ENCODE results near the gene SAG. TPM values are rescaled to one million over a fixed set of nuclear protein-coding genes. Genes with fewer than 3 reads are reported as not detected.

SAG gene
- total and polyA plus RNA-seq, 4 donors = not detected

DNA sequence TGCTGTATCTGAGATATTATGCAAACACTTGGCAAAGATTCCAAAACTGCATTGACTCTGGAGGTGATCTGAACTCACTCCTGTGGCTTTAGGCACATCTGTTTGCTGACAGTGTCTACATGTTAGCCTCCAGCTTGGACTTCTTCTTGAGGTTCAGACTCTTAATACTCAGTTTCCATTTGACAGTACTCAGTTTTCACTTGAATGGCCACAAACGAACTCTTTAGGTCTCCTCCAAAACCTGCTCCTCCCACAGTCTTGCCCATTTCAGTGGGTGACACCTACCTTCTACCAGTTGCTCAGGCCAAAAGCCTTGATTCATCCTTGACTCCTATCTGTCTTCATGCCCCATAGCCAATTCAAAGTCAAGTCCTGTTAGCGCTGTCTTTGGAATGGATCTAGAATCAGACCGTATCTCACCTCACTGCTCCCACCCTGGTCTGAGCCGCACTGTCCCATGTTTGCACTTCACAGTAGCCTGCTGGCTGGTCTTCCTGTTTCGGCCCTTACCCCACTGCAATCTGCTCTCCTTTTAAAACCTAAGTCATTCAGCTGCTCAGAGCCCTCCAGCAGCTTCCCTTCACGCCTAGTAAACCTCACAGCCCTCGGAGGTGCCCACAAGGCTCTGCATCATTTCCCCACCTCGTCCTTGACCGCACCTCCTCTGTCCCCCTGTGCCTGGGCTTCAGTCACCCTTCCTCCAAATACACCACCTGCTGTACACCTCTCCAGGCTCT is 45.6 kb upstream of the SAG start:
- Histone ChIP-seq H3K36me3 (ENCODE audit: control insufficient read depth in 4 of 4, insufficient read depth in 3 of 4, low read depth in 1 of 4, low read length in 3 of 4) (peaks cover 8 to 75% (median 70%) of the 10 kb centered on the region in 4 donors), H3K9ac (ENCODE audit: low read depth in 1 of 2, low read length in 2 of 2) (no peak overlapping the region), H3K27me3 (ENCODE audit: control insufficient read depth in 4 of 4, insufficient read depth in 4 of 4, low read length in 3 of 4) (no peaks in the 10 kb centered on the region), H3K4me1 (ENCODE audit: control insufficient read depth in 4 of 4, insufficient read depth in 4 of 4, low read length in 3 of 4) (peaks cover 0 to 10% (median 0%) of the 10 kb centered on the region in 4 donors), H3K27ac (ENCODE audit: low read depth in 1 of 2, low read length in 2 of 2) (no peak overlapping the region), H3K9me3 (ENCODE audit: control insufficient read depth in 4 of 4, low read length in 3 of 4) (no peaks in the 10 kb centered on the region), H3K4me3 (ENCODE audit: low read depth in 1 of 3, low read length in 3 of 3) (no peak overlapping the region)
- WGBS = 88% methylated on average over 9 of the region's 9 CpGs
- no peak for DNase-seq (ENCODE audit: low spot score)
- TF ChIP-seq, protein P1, sequence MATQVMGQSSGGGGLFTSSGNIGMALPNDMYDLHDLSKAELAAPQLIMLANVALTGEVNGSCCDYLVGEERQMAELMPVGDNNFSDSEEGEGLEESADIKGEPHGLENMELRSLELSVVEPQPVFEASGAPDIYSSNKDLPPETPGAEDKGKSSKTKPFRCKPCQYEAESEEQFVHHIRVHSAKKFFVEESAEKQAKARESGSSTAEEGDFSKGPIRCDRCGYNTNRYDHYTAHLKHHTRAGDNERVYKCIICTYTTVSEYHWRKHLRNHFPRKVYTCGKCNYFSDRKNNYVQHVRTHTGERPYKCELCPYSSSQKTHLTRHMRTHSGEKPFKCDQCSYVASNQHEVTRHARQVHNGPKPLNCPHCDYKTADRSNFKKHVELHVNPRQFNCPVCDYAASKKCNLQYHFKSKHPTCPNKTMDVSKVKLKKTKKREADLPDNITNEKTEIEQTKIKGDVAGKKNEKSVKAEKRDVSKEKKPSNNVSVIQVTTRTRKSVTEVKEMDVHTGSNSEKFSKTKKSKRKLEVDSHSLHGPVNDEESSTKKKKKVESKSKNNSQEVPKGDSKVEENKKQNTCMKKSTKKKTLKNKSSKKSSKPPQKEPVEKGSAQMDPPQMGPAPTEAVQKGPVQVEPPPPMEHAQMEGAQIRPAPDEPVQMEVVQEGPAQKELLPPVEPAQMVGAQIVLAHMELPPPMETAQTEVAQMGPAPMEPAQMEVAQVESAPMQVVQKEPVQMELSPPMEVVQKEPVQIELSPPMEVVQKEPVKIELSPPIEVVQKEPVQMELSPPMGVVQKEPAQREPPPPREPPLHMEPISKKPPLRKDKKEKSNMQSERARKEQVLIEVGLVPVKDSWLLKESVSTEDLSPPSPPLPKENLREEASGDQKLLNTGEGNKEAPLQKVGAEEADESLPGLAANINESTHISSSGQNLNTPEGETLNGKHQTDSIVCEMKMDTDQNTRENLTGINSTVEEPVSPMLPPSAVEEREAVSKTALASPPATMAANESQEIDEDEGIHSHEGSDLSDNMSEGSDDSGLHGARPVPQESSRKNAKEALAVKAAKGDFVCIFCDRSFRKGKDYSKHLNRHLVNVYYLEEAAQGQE (IDR thresholded peaks at IDR 0.05) = no peak
- no peak for TF ChIP-seq JUND (IDR thresholded peaks at IDR 0.05)
- TF ChIP-seq GABPA (IDR thresholded peaks at IDR 0.05 in 1 of 2, conservative IDR thresholded peaks at IDR 0.05 in 1 of 2) = no peak
- TF ChIP-seq, protein P2, sequence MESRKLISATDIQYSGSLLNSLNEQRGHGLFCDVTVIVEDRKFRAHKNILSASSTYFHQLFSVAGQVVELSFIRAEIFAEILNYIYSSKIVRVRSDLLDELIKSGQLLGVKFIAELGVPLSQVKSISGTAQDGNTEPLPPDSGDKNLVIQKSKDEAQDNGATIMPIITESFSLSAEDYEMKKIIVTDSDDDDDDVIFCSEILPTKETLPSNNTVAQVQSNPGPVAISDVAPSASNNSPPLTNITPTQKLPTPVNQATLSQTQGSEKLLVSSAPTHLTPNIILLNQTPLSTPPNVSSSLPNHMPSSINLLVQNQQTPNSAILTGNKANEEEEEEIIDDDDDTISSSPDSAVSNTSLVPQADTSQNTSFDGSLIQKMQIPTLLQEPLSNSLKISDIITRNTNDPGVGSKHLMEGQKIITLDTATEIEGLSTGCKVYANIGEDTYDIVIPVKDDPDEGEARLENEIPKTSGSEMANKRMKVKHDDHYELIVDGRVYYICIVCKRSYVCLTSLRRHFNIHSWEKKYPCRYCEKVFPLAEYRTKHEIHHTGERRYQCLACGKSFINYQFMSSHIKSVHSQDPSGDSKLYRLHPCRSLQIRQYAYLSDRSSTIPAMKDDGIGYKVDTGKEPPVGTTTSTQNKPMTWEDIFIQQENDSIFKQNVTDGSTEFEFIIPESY (IDR thresholded peaks at IDR 0.05) = no peak
- TF ChIP-seq, protein P3, sequence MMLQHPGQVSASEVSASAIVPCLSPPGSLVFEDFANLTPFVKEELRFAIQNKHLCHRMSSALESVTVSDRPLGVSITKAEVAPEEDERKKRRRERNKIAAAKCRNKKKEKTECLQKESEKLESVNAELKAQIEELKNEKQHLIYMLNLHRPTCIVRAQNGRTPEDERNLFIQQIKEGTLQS (IDR thresholded peaks at IDR 0.05) = no peak
- TF ChIP-seq, protein P4, sequence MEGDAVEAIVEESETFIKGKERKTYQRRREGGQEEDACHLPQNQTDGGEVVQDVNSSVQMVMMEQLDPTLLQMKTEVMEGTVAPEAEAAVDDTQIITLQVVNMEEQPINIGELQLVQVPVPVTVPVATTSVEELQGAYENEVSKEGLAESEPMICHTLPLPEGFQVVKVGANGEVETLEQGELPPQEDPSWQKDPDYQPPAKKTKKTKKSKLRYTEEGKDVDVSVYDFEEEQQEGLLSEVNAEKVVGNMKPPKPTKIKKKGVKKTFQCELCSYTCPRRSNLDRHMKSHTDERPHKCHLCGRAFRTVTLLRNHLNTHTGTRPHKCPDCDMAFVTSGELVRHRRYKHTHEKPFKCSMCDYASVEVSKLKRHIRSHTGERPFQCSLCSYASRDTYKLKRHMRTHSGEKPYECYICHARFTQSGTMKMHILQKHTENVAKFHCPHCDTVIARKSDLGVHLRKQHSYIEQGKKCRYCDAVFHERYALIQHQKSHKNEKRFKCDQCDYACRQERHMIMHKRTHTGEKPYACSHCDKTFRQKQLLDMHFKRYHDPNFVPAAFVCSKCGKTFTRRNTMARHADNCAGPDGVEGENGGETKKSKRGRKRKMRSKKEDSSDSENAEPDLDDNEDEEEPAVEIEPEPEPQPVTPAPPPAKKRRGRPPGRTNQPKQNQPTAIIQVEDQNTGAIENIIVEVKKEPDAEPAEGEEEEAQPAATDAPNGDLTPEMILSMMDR (IDR thresholded peaks at IDR 0.05; ENCODE audit: low read depth, low read length, missing input control) = no peak
- TF ChIP-seq RAD21 (IDR thresholded peaks at IDR 0.05) = no peak
- TF ChIP-seq FOXA2 (IDR thresholded peaks at IDR 0.05) = no peak
- no peak for TF ChIP-seq RXRA (IDR thresholded peaks at IDR 0.05)
- TF ChIP-seq HNF4A (conservative IDR thresholded peaks at IDR 0.05) = no peak
- TF ChIP-seq EGR1 (IDR thresholded peaks at IDR 0.05; ENCODE audit: low read depth in 2 of 2) = no peak
- no peak for TF ChIP-seq NR2F2 (IDR thresholded peaks at IDR 0.05)
- no peak for TF ChIP-seq TAF1 (conservative IDR thresholded peaks at IDR 0.05)
- TF ChIP-seq, protein P5, sequence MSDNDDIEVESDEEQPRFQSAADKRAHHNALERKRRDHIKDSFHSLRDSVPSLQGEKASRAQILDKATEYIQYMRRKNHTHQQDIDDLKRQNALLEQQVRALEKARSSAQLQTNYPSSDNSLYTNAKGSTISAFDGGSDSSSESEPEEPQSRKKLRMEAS (IDR thresholded peaks at IDR 0.05) = no peak
- no peak for TF ChIP-seq SP1 (IDR thresholded peaks at IDR 0.05)

Data from liver (tissue), 9 donors.